ENCODE results near the gene MFAP5. TPM values are rescaled to one million over a fixed set of nuclear protein-coding genes. Genes with fewer than 3 reads are reported as not detected.

MFAP5 gene
- total RNA-seq, 1 donor from 2014 or later, result 6.6 TPM

- FAIRE-seq (no peak), DNase-seq (ENCODE audit: low read depth) (no peak)
- no peaks in the 10 kb centered on the region for H3K27me3 ChIP-seq (ENCODE audit: control insufficient read depth, insufficient read depth, low read length)
- no peak overlapping the region for H3K4me3 ChIP-seq (ENCODE audit: low read depth, low read length)
- no peaks in the 10 kb centered on the region for H3K36me3 ChIP-seq (ENCODE audit: control insufficient read depth, insufficient read depth, low read length)
- no peak for TF ChIP-seq CTCF (IDR thresholded peaks at IDR 0.05; ENCODE audit: insufficient read depth, low read length, severe bottlenecking)
Observed at GRCh38 chr12:8605057-8605456, 57.6 kb downstream of the MFAP5 start.

GRCh38 chr12:8603856-8604255 is 58.8 kb downstream of the MFAP5 start:
- Histone ChIP-seq H3K4me3 (ENCODE audit: low read depth, low read length) (no peak overlapping the region), H3K27me3 (ENCODE audit: control insufficient read depth, insufficient read depth, low read length) (no peaks in the 10 kb centered on the region), H3K36me3 (ENCODE audit: control insufficient read depth, insufficient read depth, low read length) (no peaks in the 10 kb centered on the region)
- DNase-seq (ENCODE audit: low read depth) (no peak), FAIRE-seq (no peak)
- peak; percentile 20 for TF ChIP-seq CTCF (IDR thresholded peaks at IDR 0.05; ENCODE audit: insufficient read depth, low read length, severe bottlenecking)

GRCh38 chr12:8603286-8603685 is 59.3 kb downstream of the MFAP5 start:
- FAIRE-seq (no peak), DNase-seq (ENCODE audit: low read depth) (no peak)
- Histone ChIP-seq H3K4me3 (ENCODE audit: low read depth, low read length) (no peak overlapping the region), H3K36me3 (ENCODE audit: control insufficient read depth, insufficient read depth, low read length) (no peaks in the 10 kb centered on the region), H3K27me3 (ENCODE audit: control insufficient read depth, insufficient read depth, low read length) (no peaks in the 10 kb centered on the region)
- no peak for TF ChIP-seq CTCF (IDR thresholded peaks at IDR 0.05; ENCODE audit: insufficient read depth, low read length, severe bottlenecking)

GRCh38 chr12:8596561-8596960 is 66.1 kb downstream of the MFAP5 start:
- DNase-seq (ENCODE audit: low read depth), result no peak
- no peak for FAIRE-seq
- H3K36me3 ChIP-seq (ENCODE audit: control insufficient read depth, insufficient read depth, low read length), result no peaks in the 10 kb centered on the region
- no peaks in the 10 kb centered on the region for H3K27me3 ChIP-seq (ENCODE audit: control insufficient read depth, insufficient read depth, low read length)
- no peak for TF ChIP-seq CTCF (IDR thresholded peaks at IDR 0.05; ENCODE audit: insufficient read depth, low read length, severe bottlenecking)
- H3K4me3 ChIP-seq (ENCODE audit: low read depth, low read length), result no peak overlapping the region

Other genes starting within 250 kb of the MFAP5 start
- under 0.01 TPM in 1 of 2 replicates, not detected in the other for gene CLEC6A, start 206.9 kb downstream of the MFAP5 start, total RNA-seq
- gene CLEC4D, start 149.3 kb downstream of the MFAP5 start, total RNA-seq, result not detected in 2 replicates
- not detected in 2 replicates for gene CLEC4E, start 121.9 kb downstream of the MFAP5 start, total RNA-seq
- gene AICDA, start 50.0 kb downstream of the MFAP5 start, total RNA-seq, result not detected in 2 replicates
- gene RIMKLB, start 35.2 kb upstream of the MFAP5 start, total RNA-seq, result 36.7 and 42.6 TPM in 2 replicates
- 61.9 and 258 TPM in 2 replicates for gene A2ML1, start 159.8 kb upstream of the MFAP5 start, total RNA-seq

All from bronchial epithelial cell (primary cell).